Stimulated activated CD8-positive, alpha-beta memory T cell treated with anti-CD3 and anti-CD28 coated beads, Interleukin-4, amount 100 ng/mL, for 24 hours (primary cell): ENCODE measurements around the gene ITGA2.

Experiments
- DNase-seq: peaks from one replicate; pipeline ENCODE4 v3.0.0-alpha.2; 2020; ENCODE audit warnings: low read depth

The ITGA2 gene

GRCh38 chr5:52988335-52989024 is 672 bp upstream of the ITGA2 start:
- DNase-seq: no peak

DNA sequence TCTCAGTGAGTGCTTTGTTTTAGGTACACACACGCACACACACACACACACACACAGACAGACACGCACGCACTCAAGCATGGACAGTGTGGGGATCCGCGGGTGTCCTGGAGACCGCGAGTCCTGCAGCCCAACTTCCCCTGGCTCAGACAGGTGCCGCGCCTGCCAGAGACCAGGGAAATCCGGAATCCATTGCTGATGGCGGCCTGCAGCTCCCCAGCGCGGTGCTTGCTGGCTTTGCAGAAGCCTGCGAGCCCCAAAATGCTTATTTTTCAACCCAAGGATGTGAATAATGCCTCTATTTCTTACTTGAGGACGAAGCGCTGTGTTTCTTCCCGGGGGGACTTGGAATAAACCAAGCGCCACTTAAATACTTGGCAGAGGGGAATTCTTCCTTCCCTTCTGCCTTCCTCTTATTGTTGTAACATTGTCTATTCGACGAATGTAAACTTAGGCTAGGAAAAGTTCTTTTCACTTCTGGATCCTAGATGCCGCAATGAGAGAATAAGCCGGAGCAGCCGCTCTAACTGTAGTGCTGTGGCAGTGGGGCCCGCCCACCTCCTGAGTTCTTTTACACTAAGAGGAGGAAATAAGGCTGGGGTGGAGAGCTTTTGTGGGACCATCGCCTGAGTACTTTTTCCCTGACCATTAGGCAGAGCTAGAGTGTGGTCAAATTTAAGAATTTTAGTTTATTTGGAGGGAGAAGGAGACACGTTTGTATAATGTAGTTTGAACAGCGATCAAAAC is 802 bp downstream of the ITGA2 start:
- no peak for DNase-seq

- no peak for DNase-seq
Measured at GRCh38 chr5:52990528-52990925, 1.4 kb downstream of the ITGA2 start.

DNA sequence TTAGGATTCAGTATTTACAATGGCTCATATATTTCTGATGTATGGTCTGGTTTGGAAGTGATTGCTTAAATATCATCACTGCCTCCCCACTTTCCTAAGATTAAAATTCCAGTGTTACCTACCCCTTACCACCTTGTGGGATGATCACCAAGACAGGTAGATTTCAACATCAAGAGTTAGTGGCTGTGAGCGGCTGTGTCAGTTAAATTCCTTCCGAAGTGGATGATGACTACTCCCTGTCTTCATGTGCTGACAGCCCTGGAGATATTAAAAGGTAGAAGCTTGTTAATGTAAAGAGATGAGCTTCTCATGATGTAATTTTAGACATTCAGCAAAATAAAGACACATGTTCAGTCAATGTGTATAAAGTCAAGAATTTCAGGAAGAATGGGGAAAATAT is 4.2 kb downstream of the ITGA2 start:
- DNase-seq: no peak

DNA sequence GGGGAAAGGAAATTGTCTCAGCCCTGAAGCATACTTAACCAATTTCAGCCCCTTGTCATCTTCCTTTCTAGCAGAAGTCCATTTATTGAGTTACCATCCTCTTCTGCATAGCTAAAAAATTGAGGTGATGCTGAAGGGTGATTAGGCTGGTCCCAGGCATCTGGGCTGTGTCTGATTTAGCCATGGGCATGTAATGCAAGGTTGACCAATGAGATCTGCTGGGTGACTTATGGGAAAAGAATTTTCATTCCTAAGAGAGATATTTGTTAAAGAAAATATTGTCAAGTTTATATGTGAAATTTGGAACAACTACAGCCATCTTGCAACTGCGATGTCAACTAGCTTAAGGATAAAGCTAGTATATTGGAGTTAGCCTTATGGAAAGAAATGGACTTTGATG is 5.1 kb downstream of the ITGA2 start:
- no peak for DNase-seq

GRCh38 chr5:52995095-52995494 is 5.9 kb downstream of the ITGA2 start:
- DNase-seq: no peak

DNA sequence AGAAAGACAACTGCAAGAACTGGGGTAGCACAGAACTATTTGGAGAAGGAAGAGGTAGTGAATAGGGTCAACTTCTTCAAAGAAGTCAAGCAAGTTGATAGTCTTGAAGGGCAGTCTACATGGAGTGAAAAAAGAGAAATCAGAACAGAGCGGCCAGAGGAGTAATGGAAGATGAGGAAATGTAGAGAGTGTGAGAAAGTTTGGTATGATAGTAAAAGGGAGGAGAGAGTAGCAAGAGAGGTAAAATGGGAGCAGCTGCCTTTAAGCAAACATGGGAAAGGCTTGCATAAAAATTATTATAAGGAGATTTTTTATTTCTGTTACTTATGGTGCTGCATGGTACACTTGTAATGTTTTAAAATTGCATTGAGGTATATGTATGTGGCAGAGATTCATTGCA is 6.8 kb downstream of the ITGA2 start:
- DNase-seq: no peak

- no peak for DNase-seq
Measured at GRCh38 chr5:52996979-52997378, 7.8 kb downstream of the ITGA2 start.

DNA sequence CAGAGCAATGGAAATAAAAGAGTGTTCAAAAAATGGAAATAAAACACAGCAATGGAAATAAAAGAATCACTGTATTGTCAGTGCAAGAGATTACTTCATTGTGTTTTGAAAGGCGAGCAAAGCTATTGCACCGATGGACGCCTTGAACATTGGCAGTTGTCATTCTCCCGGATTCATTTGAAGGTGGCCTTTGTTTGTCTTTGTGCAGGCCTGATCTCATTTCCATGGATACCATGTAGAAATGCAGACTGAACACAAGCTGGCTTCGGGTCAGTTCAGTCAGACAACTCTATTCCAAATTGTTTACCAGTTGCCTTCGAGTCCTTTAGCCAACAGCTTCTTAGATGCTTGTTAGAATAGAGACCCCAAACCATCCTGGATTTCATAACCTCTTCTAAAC is 8.3 kb downstream of the ITGA2 start:
- DNase-seq: no peak

DNA sequence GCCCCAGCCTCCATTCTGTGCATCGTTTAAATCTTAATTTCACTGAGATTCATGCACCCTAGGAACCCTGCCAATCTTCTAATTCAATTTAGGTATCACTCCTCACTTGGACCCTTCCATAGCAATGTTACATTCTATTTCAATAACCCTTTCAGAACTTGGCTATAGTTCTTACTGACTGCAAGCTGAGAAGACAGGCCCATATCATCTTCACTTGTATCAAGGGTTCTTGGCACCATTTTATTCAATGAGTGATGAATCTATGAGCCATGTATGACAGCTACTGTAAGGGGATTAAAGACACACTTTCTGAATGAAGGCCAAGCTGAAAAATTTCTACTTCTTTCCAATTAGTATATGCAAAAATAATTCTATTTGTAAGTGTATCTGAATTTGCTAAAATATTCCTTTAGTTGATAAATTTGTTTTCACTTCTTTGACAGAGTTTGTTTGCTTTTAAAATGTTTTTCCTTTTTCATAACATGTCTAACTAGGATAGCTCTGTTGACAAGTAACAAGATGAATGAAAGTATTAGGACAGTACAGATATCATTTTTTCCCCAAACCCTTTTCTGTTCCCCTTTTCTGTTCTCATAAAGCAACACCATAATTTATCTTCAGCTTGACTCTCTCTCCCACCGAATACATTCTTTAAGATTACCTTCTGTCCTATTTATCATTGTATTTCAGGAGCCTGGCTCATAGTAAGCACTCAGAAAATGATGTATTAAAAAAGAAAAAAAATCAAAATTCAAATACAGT is 9.6 kb downstream of the ITGA2 start:
- DNase-seq: no peak

DNA sequence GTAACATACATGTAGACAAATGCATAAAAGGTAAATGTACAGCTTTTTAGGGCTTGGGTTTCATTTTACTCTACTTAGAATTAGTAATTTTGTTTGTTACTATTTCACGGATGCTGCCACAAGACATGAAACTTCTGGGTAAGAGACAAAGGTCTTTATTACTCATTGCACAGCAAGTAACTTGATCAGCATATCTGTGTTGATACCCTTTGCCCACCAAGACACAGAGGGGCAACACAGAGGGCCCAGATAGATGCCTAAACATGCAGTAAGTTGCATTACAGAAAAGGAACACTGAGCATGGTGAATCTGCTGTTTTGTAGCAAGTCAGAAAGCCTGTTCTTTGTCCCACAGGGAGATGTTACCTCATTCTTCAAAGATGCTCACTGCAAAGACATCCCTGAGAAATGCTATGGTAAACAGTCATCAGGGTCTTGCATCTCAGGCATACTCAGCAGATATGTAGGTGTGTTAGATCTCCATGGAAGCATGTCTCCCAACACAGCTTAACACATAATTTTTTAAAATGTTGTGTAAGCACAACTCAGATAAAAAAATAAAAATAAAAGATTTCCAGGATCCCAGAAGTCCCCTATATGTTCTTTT is 10.3 kb downstream of the ITGA2 start:
- DNase-seq: no peak

DNA sequence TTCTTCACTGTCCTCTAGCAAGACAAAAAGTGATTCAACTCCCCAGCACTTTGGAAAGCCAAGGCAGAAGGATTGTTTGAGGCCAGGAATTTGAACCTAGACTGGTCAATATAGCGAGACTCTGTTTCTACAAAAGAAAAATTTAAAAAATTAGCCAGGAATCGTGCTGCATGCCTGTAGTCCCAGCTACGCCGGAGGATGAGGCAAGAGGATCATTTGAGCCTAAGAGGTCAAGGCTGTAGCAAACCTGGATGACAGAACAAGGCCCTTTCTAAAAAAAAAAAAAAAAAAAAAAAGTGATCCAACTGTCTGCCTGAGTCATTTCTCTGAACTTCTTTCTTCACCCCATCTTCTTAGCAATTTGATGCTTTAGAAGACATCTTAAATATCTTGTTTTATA is 12.4 kb downstream of the ITGA2 start:
- no peak for DNase-seq

DNA sequence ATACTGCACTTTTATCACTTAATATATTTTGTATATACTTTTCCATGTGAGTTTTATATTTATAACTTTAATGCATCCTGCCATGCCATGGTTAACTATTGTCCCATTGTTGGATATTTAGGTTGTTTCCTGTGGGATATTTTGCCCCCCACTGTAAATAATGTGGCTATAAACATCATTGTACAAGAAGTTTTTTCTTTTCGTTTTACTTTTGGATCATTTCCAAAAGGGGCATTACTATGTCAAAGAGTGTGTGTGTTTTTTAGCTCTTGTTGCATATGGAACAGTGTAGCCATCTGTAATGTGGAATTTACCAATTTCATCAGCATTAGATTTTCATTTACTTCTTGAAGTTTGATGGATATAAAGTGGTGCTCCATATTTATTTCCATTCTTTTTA is 13.3 kb downstream of the ITGA2 start:
- DNase-seq: no peak

DNA sequence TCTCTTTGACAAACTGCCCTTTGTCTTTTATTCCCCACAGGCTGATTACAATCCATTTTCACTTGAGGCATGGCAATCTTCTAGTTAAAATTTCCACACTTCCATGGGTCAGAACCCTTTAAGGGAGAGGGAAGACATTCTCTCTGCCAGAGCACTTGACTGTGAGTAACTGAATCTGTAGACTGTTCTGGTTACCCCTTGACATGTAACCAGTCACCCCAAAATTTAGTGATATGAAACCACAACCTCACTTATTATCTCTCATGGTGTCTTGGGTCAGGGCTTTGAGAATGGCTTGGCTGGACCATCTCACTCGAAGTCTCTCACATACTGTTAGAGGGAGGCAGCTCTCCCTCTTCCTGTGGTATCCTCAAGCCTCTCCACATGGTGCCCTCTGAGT is 14.0 kb downstream of the ITGA2 start:
- DNase-seq: no peak

GRCh38 chr5:53006911-53007890 is 18.0 kb downstream of the ITGA2 start:
- no peak for DNase-seq

GRCh38 chr5:53008751-53009150 is 19.6 kb downstream of the ITGA2 start:
- no peak for DNase-seq

- DNase-seq: no peak
Measured at GRCh38 chr5:53009816-53010215, 20.7 kb downstream of the ITGA2 start.

DNA sequence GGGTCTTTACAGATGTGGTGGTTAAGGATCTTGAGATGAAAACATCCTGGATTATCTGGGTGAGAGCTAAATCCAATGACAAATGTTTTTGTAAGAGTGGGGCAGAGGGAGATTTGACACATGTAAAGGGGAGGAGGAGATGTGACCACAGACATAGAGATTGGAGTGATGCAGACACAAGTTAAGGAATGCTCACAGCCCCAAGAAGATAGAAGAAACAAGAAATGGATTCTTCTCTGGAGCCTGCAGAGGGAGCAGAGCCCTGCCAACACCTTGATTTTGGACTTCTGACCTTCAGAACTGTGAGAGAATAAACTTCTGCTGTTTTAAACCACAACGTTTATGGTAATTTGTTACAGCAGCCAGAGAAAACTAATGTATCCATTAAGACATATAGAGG is 21.7 kb downstream of the ITGA2 start:
- no peak for DNase-seq

- no peak for DNase-seq
Measured at GRCh38 chr5:53011233-53011632, 22.1 kb downstream of the ITGA2 start.

DNA sequence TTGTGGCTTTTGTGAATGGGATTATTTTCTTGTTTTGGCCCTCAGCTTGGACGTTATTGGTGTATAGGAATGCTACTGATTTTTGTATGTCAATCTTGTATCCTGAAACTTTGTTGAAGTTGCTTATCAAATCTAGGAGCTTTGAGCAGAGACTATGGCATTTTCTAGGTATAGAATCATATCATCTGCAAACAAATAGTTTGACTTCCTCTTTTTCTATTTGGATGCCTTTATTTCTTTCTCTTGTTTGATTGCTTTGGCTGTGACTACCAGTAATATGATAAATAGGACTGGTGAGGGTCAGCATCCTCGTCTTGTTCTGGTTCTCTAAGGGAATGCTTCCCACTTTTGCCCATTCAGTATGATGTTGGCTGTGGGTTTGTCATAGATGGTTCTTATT is 24.7 kb downstream of the ITGA2 start:
- DNase-seq: no peak

DNA sequence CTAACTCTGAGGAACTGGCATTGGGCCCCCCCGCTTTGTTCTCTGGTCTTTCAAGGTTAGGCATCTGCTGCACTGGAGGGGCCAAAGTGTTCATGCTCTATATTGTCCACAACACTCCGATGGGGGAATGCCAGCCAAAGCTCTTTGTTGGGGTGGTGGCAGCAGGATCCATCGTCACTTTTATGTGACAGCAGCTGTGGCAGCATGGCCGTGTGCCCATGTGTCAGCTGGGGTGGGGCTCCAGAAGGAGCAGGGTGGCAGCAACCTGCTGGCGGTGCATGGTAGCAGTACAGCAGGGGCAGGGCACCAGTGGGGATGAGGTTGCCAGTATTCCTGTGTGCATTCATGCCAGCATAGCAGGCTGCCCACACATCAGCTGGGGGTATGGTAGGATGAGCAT is 28.2 kb downstream of the ITGA2 start:
- no peak for DNase-seq
